Mononuclear cell (primary cell): ENCODE measurements around the gene RAD54L2. TPM values are rescaled to one million over a fixed set of nuclear protein-coding genes. Genes with fewer than 3 reads are reported as not detected.
A peak's percentile ranks its signal among the peaks of the same experiment; 100 is the strongest.
"Not testable (repeated sequence)": the region's sequence is repeated elsewhere in the genome, so short reads cannot be mapped to it uniquely, and the experiment has no call there.

Experiments used
- H3K27me3 ChIP-seq: 2 replicates; pipeline ENCODE4 v1.6.0; 2011; ENCODE audit warnings: low read length, control low read depth; ENCODE audit not compliant: insufficient read depth
- H3K4me1 ChIP-seq: 2 replicates; pipeline ENCODE4 v1.5.1; 2011; ENCODE audit warnings: mild to moderate bottlenecking, low read length, control low read depth; ENCODE audit not compliant: insufficient read depth
- H3K4me3 ChIP-seq: 2 replicates; pipeline ENCODE4 v1.5.1; 2011; ENCODE audit warnings: mild to moderate bottlenecking, low read length, moderate library complexity
- H3K9me3 ChIP-seq: 2 replicates; pipeline ENCODE4 v1.5.1; 2011; ENCODE audit warnings: low read depth, mild to moderate bottlenecking, control low read depth, low read length
- total RNA-seq: library from RNA; depleted of rRNA; stranded (reverse); fragments of >200 nt; gene quantifications from one replicate; pipeline ENCODE4 v1.2.3, GENCODE V29; 2012

RAD54L2 gene, protein sequence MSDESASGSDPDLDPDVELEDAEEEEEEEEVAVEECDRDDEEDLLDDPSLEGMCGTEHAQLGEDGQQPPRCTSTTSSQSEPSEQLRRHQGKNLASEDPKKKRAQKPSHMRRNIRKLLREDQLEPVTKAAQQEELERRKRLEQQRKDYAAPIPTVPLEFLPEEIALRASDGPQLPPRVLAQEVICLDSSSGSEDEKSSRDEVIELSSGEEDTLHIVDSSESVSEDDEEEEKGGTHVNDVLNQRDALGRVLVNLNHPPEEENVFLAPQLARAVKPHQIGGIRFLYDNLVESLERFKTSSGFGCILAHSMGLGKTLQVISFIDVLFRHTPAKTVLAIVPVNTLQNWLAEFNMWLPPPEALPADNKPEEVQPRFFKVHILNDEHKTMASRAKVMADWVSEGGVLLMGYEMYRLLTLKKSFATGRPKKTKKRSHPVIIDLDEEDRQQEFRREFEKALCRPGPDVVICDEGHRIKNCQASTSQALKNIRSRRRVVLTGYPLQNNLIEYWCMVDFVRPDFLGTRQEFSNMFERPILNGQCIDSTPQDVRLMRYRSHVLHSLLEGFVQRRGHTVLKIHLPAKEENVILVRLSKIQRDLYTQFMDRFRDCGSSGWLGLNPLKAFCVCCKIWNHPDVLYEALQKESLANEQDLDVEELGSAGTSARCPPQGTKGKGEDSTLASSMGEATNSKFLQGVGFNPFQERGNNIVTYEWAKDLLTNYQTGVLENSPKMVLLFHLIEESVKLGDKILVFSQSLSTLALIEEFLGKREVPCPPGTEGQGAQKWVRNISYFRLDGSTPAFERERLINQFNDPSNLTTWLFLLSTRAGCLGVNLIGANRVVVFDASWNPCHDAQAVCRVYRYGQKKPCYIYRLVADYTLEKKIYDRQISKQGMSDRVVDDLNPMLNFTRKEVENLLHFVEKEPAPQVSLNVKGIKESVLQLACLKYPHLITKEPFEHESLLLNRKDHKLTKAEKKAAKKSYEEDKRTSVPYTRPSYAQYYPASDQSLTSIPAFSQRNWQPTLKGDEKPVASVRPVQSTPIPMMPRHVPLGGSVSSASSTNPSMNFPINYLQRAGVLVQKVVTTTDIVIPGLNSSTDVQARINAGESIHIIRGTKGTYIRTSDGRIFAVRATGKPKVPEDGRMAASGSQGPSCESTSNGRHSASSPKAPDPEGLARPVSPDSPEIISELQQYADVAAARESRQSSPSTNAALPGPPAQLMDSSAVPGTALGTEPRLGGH (N-terminal part only)
- total RNA-seq, result 36.1 TPM

DNA sequence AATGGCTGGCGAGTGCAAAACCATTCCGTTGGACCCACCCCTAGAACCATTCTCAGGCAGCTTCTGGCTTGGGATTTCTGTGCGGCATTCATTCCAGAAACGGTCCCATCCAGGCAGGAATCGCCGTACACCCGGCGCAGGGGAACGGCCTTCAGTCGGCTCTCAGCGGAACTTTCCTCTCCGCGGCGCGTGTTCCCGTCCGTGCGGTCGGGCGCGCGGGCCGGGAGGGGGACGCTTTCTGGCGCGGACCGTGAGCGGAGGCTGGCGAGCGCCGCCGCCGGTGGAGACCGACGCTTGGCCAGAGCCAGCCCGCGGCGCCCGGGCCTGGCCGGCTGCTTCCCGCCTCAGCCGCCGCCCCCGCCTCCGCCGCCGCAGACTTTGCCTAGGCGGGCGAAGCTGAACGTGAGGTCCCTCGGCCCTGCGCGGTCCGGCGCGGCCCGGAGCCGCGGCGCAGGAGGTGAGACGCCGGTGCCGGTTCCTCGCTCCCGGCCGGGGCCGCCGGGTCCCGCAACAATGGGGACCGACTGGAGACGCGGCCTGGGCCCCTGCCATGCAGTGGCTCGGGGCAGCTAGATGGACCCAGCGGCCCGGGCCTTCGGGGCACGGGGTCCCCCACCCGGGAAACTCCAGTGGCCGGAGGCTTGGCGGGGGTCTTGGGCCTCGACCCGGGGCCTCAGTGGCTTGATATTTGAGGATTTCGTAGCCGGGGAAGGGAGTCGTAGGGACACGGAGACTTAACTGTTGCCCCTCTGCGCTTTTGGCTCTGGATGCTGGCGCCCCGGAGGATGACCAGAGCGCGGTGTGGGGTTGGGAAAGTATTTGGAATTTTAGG lies at the start of gene RAD54L2:
RAD54L2 (plus strand) TSS at position 261 of the 832 bp plus-strand sequence. CDS start 51,702 bp downstream, outside the sequence.
- peak within 1 kb of the TSS; percentile 86 for H3K4me3 ChIP-seq
- H3K9me3 ChIP-seq, result no peaks in the 10 kb centered on the region

DNA sequence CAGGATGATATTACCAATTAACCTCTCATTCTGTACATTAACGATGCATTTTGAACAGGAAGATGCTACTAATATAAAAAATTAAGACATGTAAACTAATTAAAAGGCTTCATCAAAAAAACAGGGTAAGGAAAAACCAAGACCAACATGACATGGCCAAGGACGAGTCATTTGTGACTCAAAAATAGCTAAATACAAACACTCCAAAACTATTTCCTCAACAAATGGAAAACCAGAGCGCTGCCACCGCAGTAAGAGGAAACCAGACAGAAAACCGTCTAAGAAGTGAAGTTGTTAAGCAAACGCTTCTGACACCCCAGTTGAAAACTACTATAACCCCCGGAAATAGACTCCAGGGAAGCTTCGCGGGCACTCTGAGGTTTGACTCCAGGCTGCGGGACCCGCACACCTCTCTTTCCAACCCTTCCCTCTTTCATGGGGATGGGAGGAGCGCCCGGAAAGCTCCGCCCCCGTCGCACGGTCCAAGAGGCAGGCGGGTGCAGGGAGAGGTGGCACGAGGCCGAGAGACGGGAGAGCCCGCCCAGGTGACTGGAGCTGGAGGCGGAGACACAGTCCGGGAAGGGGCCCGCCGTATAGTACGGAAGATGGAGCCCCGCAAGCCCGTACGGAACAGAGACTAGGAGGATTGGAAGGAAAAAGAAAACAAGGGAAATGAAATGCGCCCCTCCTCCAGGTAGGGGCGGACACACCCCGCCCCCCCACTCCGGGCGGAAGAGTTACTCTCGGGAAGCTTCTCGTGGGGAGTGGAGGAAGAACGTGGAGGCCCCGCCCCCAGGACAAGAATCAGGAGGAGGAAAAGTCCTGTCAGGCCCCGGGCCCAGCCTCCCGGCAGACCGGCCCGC lies 39.4 kb upstream of the RAD54L2 start:
- Histone ChIP-seq H3K4me1 (peaks cover 14% of the 10 kb centered on the region), H3K4me3 (peak overlapping the region; percentile 94), H3K9me3 (no peaks in the 10 kb centered on the region), H3K27me3 (no peaks in the 10 kb centered on the region)

More for the DNA sequence above, at the start of gene RAD54L2:
- no peaks in the 10 kb centered on the region for H3K27me3 ChIP-seq
- peaks cover 18% of the 10 kb centered on the region for H3K4me1 ChIP-seq

DNA sequence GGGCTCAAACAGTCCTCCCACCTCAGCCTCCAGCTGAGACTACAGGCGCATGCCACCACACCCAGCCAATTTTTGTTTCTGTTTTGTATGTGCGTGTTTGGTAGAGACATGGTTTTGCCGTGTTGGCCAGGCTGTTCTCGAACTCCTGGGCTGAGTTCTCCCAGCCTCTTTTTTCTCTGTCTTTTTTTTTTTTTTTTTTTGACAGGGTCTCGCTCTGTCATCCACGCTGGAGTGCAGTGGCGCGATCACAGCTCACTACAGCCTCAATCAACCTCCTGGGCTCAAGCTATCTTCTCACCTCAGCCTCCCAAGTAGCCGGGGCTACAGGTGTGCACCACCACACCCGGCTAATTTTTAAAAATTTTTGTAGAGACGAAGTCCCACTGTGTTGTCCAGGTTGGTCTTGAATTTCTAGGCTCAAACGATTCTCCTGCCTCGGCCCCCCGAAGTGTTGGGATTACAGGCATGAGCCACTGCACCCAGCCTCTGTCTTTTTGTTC lies 37.8 kb upstream of the RAD54L2 start:
- H3K4me1 ChIP-seq, result peaks cover 14% of the 10 kb centered on the region
- H3K27me3 ChIP-seq, result no peaks in the 10 kb centered on the region
- no peak overlapping the region for H3K4me3 ChIP-seq
- H3K9me3 ChIP-seq, result no peaks in the 10 kb centered on the region

DNA sequence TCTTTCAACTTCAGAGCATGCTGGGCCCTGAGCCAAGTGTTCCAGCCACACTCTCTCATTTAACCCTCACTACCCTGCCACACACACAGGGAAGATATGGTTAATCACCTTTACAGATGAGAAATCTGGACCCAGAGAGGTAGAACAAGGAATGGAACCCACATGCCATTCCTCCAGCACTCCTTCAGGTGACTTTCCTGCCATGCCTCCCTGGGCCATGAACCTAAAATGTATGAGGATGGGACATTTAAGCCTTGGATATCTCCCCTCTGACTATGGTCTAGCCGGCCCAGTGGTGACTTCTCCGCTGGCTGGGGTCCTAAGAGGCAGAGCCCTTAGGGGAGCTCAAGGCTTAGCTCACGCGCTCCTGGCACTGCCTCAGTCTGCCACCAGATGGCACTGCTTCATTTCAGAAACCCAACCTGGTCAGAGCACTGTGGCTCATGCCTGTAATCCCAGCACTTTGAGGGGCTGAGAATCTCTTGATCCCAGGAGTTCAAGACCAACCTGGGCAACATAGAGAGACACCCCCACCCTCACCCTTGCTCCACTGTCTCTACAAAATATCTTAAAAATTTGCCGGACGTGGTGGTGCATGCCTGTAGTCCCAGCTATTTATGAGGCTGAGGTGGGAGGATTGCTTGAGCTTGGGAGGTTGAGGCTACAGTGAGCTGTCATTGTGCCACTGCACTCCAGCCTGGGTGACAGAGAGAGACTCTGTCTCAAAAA lies 36.5 kb upstream of the RAD54L2 start:
- no peaks in the 10 kb centered on the region for H3K27me3 ChIP-seq
- no peak overlapping the region for H3K4me3 ChIP-seq
- H3K9me3 ChIP-seq, result no peaks in the 10 kb centered on the region
- peaks cover 14% of the 10 kb centered on the region for H3K4me1 ChIP-seq

DNA sequence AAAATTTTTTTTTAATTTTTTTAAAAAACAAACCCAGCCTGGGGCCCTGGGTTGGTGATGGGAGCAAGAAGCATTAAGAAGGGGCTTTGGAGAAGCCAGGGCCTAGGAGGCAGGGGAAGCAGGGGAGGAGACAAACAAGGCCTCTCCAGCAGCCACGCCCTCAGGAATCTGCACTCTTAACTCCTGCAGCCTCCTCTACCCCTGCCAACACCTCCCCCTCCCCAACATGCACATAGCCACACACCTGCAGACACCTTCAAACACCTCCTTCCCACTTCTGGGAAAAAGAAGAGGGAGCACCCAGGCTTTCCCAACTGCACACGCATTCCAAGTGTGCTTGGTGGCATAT lies 36.0 kb upstream of the RAD54L2 start:
- Histone ChIP-seq H3K9me3 (no peaks in the 10 kb centered on the region), H3K4me1 (peaks cover 14% of the 10 kb centered on the region), H3K27me3 (no peaks in the 10 kb centered on the region), H3K4me3 (no peak overlapping the region)

DNA sequence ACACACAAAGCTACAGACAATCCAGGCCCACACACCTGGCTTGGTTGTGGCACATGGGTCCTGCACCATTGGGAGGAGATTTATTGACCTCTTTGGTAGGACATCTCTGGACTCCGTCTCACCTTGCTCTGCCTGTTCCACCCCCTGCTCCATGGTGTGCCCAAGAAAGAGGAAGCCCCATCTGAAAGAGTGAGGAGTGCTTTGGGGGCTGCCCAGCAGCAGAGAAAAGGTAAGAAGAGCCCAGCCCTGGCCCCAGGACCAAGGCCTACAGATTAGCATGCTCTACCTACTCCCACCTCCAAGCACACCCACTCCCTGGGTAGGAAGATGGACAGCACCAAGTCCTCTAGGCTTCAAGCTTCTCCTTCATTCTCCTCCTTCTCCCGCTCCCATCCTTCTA lies 35.5 kb upstream of the RAD54L2 start:
- no peaks in the 10 kb centered on the region for H3K9me3 ChIP-seq
- no peak overlapping the region for H3K4me3 ChIP-seq
- H3K27me3 ChIP-seq, result no peaks in the 10 kb centered on the region
- peaks cover 14% of the 10 kb centered on the region for H3K4me1 ChIP-seq

DNA sequence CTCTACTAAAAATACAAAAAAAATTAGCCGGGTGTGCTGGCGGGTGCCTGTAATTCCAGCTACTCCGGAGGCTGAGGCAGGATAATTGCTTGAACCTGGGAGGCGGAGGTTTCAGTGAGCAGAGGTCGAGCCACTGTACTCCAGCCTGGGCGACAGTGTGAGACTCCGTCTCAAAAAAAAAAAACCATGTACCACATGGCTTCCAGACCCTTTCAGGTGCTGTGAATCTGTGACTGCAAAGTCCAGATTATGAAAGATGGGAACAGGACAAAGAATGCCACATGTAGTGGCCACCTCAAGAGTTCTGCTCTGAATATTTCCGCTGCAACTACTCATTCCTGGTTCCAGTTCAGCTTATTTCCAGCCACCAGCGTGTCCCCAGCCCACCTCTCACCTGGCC lies 30.3 kb upstream of the RAD54L2 start:
- Histone ChIP-seq H3K27me3 (no peaks in the 10 kb centered on the region), H3K4me3 (no peak overlapping the region), H3K4me1 (no peaks in the 10 kb centered on the region), H3K9me3 (no peaks in the 10 kb centered on the region)

DNA sequence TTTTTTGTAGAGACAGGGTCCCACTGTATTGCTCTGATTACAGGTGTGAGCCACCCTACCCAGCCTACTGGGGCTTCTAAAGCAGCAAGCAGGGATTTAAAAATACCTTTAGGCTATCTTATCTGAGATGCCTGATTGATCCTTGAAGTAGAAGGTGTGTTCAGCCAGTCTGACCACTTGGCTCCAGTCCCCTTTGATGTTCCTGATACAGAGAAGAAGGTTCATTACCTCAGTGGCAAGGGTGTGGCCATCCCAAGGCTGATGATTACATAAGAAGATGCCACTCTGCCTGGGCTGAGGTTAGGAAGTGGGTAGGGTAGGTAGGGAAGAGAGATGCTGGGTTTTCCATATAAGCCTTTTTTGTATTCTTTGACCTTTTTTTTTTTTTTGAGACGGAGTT lies 27.5 kb upstream of the RAD54L2 start:
- Histone ChIP-seq H3K4me1 (no peaks in the 10 kb centered on the region), H3K9me3 (no peaks in the 10 kb centered on the region), H3K4me3 (no peak overlapping the region), H3K27me3 (no peaks in the 10 kb centered on the region)

DNA sequence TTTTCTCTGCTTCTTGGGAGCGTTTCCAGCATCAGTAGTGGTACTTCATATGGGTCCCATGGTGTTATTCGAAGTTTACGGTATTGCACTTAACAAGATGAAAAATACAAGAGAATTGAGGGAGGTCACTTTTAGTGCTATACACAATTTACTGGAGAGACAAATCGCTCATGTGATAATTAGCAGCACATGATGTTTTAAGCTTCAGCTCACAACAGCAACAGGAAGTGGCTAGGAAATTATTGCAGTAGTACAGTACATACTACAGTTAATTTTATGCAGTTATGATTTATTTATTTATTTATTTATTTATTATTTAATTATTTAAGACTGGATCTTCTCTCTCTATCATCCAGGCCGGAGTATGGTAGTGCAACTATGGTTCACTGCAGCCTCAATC lies 24.3 kb upstream of the RAD54L2 start:
- no peaks in the 10 kb centered on the region for H3K4me1 ChIP-seq
- no peak overlapping the region for H3K4me3 ChIP-seq
- H3K27me3 ChIP-seq, result no peaks in the 10 kb centered on the region
- H3K9me3 ChIP-seq, result no peaks in the 10 kb centered on the region

DNA sequence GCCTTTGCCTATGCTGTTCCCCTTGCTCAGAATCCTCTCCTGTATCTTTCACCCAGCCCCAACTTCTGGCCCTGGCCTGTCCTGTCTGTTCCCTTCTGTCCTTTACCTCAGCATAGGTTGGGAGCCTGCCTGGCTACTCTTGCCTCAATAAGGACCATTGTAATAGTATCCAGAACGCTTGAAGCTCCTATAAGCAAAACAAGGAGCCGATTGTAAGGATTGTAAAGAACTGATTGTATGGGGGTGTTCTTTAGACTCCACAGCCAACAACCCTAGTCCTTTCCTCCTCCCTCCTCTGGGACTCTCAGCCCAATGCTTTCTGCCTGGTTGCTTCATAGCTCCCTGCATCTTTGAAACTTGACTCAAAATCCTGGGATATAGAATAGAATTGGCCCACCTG lies 18.7 kb upstream of the RAD54L2 start:
- no peaks in the 10 kb centered on the region for H3K27me3 ChIP-seq
- H3K4me3 ChIP-seq, result no peak overlapping the region
- H3K9me3 ChIP-seq, result no peaks in the 10 kb centered on the region
- no peaks in the 10 kb centered on the region for H3K4me1 ChIP-seq

DNA sequence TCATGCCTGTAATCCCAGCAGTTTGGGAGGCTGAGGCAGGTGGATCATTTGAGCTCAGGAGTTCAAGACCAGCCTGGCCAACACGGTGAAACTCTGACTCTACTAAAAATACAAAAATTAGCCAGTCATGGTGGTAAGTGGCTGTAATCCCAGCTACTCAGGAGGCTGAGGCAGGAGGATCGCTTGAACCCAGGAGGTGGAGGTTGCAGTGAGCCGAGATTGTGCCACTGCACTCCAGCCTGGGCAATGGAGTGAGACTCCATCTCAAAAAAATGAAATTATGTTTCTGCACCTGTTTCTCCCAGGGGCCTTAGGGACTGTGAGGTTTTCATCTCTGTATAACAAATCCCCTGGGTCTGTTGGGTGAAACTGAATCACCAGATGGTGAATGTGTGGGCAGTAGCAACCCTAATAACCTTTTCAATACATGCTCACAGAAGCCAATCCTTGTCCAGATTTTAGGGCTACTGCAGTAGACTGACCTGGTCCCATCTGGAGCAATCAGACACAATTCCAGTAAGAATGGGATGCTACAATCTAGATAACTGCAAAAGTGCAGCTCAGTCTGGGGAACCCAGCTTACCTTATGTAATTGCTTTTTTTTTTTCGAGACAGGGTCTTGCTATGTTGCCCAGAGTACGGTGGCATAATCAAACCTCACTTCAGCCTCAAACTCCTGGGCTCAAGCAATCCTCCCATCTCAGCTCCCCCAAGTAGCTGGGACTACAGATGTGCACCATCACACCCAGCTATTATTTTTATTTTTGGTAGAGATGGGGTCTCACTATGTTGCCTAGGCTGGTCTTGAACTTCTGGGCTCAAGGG lies 17.4 kb upstream of the RAD54L2 start:
- H3K27me3 ChIP-seq, H3K9me3 ChIP-seq: not testable (repeated sequence)

DNA sequence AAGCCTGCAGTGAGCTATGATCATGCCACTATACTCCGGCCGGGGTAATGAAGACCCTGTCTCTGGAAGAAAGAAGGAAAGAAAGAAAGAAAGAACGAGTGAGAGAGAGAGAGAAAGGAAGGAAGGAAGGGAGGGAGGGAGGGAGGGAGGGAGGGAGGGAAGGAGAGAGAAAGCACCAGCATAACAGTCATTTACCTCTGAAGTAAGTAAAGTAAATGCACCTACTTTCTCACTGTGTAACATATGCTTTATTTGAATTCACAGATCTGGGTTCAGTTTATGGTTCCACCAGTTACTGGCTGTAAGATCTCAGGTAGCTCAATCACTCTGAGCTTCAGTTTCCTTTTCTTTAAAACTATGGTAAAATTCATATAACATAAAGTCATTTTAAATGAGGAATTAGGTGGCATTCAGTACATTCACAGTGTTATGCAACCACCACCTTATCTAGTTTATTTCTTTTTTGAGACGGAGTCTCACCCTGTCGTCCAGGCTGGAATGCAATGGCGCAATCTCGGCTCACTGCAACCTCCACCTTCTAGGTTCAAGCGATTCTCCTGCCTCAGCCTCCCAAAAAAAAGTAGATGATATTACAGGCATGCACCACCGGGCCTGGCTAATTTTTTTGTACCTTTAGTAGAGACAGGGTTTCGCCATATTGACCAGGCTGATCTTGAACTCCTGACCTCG lies 16.1 kb upstream of the RAD54L2 start:
- H3K4me3 ChIP-seq, result no peak overlapping the region
- no peaks in the 10 kb centered on the region for H3K4me1 ChIP-seq
- H3K9me3 ChIP-seq, result no peaks in the 10 kb centered on the region
- no peaks in the 10 kb centered on the region for H3K27me3 ChIP-seq

More for the DNA sequence above, 17.4 kb upstream of the RAD54L2 start:
- not testable (repeated sequence) for H3K4me3 ChIP-seq, H3K4me1 ChIP-seq
